Measurements from ENCODE around the gene TMPRSS2. TPM values are rescaled to one million over a fixed set of nuclear protein-coding genes. Genes with fewer than 3 reads are reported as not detected.
A peak's percentile ranks its signal among the peaks of the same experiment; 100 is the strongest.

Gene TMPRSS2
- total and polyA plus RNA-seq, 5 donors, result 0.05 TPM; not detected in 4

- H3K9me3 ChIP-seq (ENCODE audit: control insufficient read depth, low read length), result no peaks in the 10 kb centered on the region
- DNase-seq (no peak), ATAC-seq (no peak)
- intact Hi-C loops (cut with DNase I), result no loop called here
- no peak overlapping the region for H3K27ac ChIP-seq (ENCODE audit: low read length)
- WGBS, result 86% methylated on average over 13 of the region's 13 CpGs
- H3K27me3 ChIP-seq (ENCODE audit: control insufficient read depth, insufficient read depth), result no peaks in the 10 kb centered on the region
- H3K4me1 ChIP-seq (ENCODE audit: control insufficient read depth, insufficient read depth, low read length), result no peaks in the 10 kb centered on the region
- no peak overlapping the region for H3K4me3 ChIP-seq (ENCODE audit: low read length)
These were observed 63.1 kb downstream of the TMPRSS2 start for GRCh38 chr21:41444703-41445464.

DNA sequence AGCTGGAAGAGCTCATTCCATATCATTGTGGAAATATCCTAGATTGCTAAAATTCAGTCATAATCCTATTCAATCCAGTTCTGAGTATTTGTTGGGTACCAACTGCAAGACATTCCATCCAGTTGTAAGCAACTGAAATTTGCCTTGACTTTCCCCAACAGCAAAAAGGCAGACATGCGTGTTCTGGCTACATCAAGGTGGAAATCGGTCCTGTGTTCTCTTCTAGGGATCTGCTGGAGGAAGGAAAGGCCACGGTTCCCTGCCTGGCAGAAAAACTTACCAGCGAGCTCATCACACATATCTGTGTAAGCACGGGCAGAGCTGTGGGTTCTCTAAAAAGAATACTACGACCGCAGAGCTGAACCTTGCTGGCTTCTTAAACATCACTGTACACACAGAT is 64.4 kb downstream of the TMPRSS2 start:
- WGBS, result 91% methylated on average over 7 of the region's 7 CpGs
- H3K27me3 ChIP-seq (ENCODE audit: control insufficient read depth, insufficient read depth), result no peaks in the 10 kb centered on the region
- no peak overlapping the region for H3K4me3 ChIP-seq (ENCODE audit: low read length)
- intact Hi-C loops (cut with DNase I), result no loop called here
- no peaks in the 10 kb centered on the region for H3K4me1 ChIP-seq (ENCODE audit: control insufficient read depth, insufficient read depth, low read length)
- no peak overlapping the region for H3K27ac ChIP-seq (ENCODE audit: low read length)
- ATAC-seq (no peak), DNase-seq (no peak)
- H3K9me3 ChIP-seq (ENCODE audit: control insufficient read depth, low read length), result no peaks in the 10 kb centered on the region

GRCh38 chr21:41442481-41443186 is 65.3 kb downstream of the TMPRSS2 start:
- intact Hi-C loops (cut with DNase I), result no loop called here
- ATAC-seq, result no peak
- no peak for DNase-seq
- Histone ChIP-seq H3K27ac (ENCODE audit: low read length) (no peak overlapping the region), H3K4me3 (ENCODE audit: low read length) (no peak overlapping the region), H3K4me1 (ENCODE audit: control insufficient read depth, insufficient read depth, low read length) (no peaks in the 10 kb centered on the region), H3K9me3 (ENCODE audit: control insufficient read depth, low read length) (no peaks in the 10 kb centered on the region), H3K27me3 (ENCODE audit: control insufficient read depth, insufficient read depth) (no peaks in the 10 kb centered on the region)
- WGBS, result 94% methylated on average over 2 of the region's 2 CpGs

DNA sequence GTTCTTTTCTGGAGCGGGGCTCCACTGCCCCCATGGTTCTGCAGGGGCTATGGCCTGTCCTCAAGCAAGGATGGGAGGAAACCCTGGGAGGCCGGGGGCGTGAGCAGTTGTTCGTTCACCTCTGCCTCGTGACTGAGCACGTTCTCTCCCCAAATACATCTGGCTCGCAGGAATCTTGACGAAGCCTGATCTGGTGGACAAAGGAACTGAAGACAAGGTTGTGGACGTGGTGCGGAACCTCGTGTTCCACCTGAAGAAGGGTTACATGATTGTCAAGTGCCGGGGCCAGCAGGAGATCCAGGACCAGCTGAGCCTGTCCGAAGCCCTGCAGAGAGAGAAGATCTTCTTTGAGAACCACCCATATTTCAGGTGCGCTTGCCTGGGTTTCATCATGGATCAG is 66.4 kb downstream of the TMPRSS2 start:
- 95% methylated on average over 14 of the region's 14 CpGs for WGBS
- intact Hi-C loops (cut with DNase I), result no loop called here
- no peaks in the 10 kb centered on the region for H3K27me3 ChIP-seq (ENCODE audit: control insufficient read depth, insufficient read depth)
- no peak overlapping the region for H3K4me3 ChIP-seq (ENCODE audit: low read length)
- no peaks in the 10 kb centered on the region for H3K9me3 ChIP-seq (ENCODE audit: control insufficient read depth, low read length)
- H3K27ac ChIP-seq (ENCODE audit: low read length), result no peak overlapping the region
- no peaks in the 10 kb centered on the region for H3K4me1 ChIP-seq (ENCODE audit: control insufficient read depth, insufficient read depth, low read length)
- ATAC-seq, result no peak
- no peak for DNase-seq

- ATAC-seq (peak in 1 of 2 donors; percentile 40), DNase-seq (no peak)
- no peaks in the 10 kb centered on the region for H3K27me3 ChIP-seq (ENCODE audit: control insufficient read depth, insufficient read depth)
- H3K9me3 ChIP-seq (ENCODE audit: control insufficient read depth, low read length), result no peaks in the 10 kb centered on the region
- no peak overlapping the region for H3K4me3 ChIP-seq (ENCODE audit: low read length)
- 72% methylated on average over 4 of the region's 4 CpGs for WGBS
- H3K27ac ChIP-seq (ENCODE audit: low read length), result no peak overlapping the region
- intact Hi-C loops (cut with DNase I), result loop anchor here in 1 of 4 donors (10.0 kb wide), 1 partner anchor 56 kb away; no protein-coding TSS in a partner anchor
- no peaks in the 10 kb centered on the region for H3K4me1 ChIP-seq (ENCODE audit: control insufficient read depth, insufficient read depth, low read length)
These were observed 68.7 kb downstream of the TMPRSS2 start for GRCh38 chr21:41439248-41439647.

DNA sequence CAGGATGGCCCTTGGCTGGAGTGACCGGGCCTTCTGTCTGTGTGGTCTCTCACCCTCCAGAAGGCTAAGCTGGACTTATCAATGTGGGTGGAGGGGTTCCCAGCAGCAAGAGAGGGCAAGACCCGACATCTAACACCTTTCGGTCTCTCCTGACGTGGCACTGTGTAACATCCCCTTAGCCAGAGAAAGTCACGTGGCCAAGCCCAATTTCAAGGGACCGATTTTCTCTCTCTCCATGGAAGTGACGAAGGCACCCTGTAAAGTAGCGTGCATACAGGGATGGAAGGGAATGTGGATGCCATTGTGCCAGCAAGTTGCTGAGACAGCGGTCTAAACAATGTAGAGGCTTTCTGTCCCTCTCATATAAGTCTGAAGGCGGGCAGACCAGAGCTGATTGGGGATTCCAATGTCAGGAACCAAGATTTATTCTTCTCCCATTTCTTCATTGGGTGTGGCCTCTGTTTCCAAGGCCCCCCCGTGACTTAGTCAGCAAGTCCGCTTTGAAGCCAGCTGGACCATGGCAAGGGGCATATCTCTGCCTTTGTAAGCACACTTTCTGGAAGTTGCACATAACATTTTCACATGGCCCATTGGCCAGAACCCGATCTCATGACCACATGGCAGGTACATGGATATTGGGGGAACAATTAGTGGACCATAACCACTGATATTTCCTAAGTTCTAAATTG is 69.4 kb downstream of the TMPRSS2 start:
- DNase-seq (peak in 1 of 3 donors; percentile 35), ATAC-seq (peak in 1 of 2 donors; percentile 35)
- H3K27ac ChIP-seq (ENCODE audit: low read length), result no peak overlapping the region
- intact Hi-C loops (cut with DNase I), result loop anchor here in 1 of 4 donors (10.0 kb wide), 1 partner anchor 56 kb away; no protein-coding TSS in a partner anchor
- H3K4me3 ChIP-seq (ENCODE audit: low read length), result no peak overlapping the region
- no peaks in the 10 kb centered on the region for H3K27me3 ChIP-seq (ENCODE audit: control insufficient read depth, insufficient read depth)
- no peaks in the 10 kb centered on the region for H3K4me1 ChIP-seq (ENCODE audit: control insufficient read depth, insufficient read depth, low read length)
- 87% methylated on average over 13 of the region's 13 CpGs for WGBS
- H3K9me3 ChIP-seq (ENCODE audit: control insufficient read depth, low read length), result no peaks in the 10 kb centered on the region

GRCh38 chr21:41437729-41438128 is 70.2 kb downstream of the TMPRSS2 start:
- peaks cover 2% of the 10 kb centered on the region for H3K4me1 ChIP-seq (ENCODE audit: control insufficient read depth, insufficient read depth, low read length)
- H3K9me3 ChIP-seq (ENCODE audit: control insufficient read depth, low read length), result no peaks in the 10 kb centered on the region
- no peak overlapping the region for H3K27ac ChIP-seq (ENCODE audit: low read length)
- DNase-seq (no peak), ATAC-seq (no peak)
- WGBS, result 57% methylated on average over 2 of the region's 2 CpGs
- intact Hi-C loops (cut with DNase I), result loop anchor here in 1 of 4 donors (10.0 kb wide), 1 partner anchor 57 kb away; no protein-coding TSS in a partner anchor
- H3K27me3 ChIP-seq (ENCODE audit: control insufficient read depth, insufficient read depth), result no peaks in the 10 kb centered on the region
- H3K4me3 ChIP-seq (ENCODE audit: low read length), result no peak overlapping the region

DNA sequence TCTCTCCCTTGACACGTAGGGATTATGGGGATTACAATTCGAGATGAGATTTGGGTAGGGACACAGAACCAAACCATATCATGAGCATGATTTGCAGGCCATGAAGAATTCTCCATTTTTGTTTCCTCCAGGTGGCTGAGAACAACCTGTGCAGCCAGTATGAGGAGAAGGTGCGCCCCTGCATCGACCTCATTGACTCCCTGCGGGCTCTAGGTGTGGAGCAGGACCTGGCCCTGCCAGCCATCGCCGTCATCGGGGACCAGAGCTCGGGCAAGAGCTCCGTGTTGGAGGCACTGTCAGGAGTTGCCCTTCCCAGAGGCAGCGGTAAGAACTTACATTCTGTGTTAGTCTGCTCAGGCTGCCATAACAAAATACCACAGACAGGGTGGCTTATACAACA is 72.3 kb downstream of the TMPRSS2 start:
- H3K27me3 ChIP-seq (ENCODE audit: control insufficient read depth, insufficient read depth), result no peaks in the 10 kb centered on the region
- H3K4me1 ChIP-seq (ENCODE audit: control insufficient read depth, insufficient read depth, low read length), result peaks cover 2% of the 10 kb centered on the region
- H3K4me3 ChIP-seq (ENCODE audit: low read length), result no peak overlapping the region
- no peak overlapping the region for H3K27ac ChIP-seq (ENCODE audit: low read length)
- no peaks in the 10 kb centered on the region for H3K9me3 ChIP-seq (ENCODE audit: control insufficient read depth, low read length)
- 93% methylated on average over 11 of the region's 11 CpGs for WGBS
- intact Hi-C loops (cut with DNase I), result loop anchor here in 1 of 4 donors (10.0 kb wide), 1 partner anchor 59 kb away; no protein-coding TSS in a partner anchor
- ATAC-seq (no peak), DNase-seq (no peak)

DNA sequence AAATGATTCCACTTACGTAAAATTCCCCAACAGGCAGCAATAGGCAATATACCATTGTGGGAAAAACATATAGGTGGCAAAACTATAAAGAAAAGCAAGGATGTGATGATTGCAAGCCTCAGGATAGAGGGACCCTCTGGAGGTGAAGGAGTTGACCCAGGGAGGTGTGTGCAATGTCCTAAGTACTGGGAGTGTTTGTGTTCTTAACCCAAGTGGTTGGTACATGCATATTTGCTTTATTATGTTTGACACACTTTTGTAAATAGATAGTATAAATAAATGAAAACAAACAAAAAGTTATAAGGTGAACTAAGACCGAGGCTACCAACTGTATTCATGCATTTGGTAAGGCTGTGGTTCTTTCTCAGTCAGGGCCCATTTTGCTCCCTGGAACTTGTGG is 74.4 kb downstream of the TMPRSS2 start:
- ATAC-seq (no peak), DNase-seq (no peak)
- no peak overlapping the region for H3K27ac ChIP-seq (ENCODE audit: low read length)
- WGBS, result 94% methylated on average over 2 of the region's 2 CpGs
- H3K4me3 ChIP-seq (ENCODE audit: low read length), result no peak overlapping the region
- no peaks in the 10 kb centered on the region for H3K27me3 ChIP-seq (ENCODE audit: control insufficient read depth, insufficient read depth)
- peaks cover 2% of the 10 kb centered on the region for H3K4me1 ChIP-seq (ENCODE audit: control insufficient read depth, insufficient read depth, low read length)
- H3K9me3 ChIP-seq (ENCODE audit: control insufficient read depth, low read length), result no peaks in the 10 kb centered on the region
- intact Hi-C loops (cut with DNase I), result loop anchor here in 1 of 4 donors (10.0 kb wide), 1 partner anchor 61 kb away; no protein-coding TSS in a partner anchor

GRCh38 chr21:41432562-41433460 is 75.1 kb downstream of the TMPRSS2 start:
- peaks cover 2% of the 10 kb centered on the region for H3K4me1 ChIP-seq (ENCODE audit: control insufficient read depth, insufficient read depth, low read length)
- 95% methylated on average over 10 of the region's 10 CpGs for WGBS
- H3K4me3 ChIP-seq (ENCODE audit: low read length), result no peak overlapping the region
- no peak overlapping the region for H3K27ac ChIP-seq (ENCODE audit: low read length)
- DNase-seq (no peak), ATAC-seq (no peak)
- intact Hi-C loops (cut with DNase I), result loop anchor here in 1 of 4 donors (10.0 kb wide), 1 partner anchor 62 kb away; no protein-coding TSS in a partner anchor
- H3K9me3 ChIP-seq (ENCODE audit: control insufficient read depth, low read length), result no peaks in the 10 kb centered on the region
- H3K27me3 ChIP-seq (ENCODE audit: control insufficient read depth, insufficient read depth), result no peaks in the 10 kb centered on the region

Data from right cardiac atrium (tissue), 5 donors.